Measurements from ENCODE around the gene MMD2.

The MMD2 gene

GRCh38 chr7:4944939-4945338, 14.0 kb downstream of the MMD2 start:
- Histone ChIP-seq H3K9me3 (ENCODE audit: insufficient read depth, low read depth, low read length) (no peaks in the 10 kb centered on the region), H4K20me1 (ENCODE audit: insufficient read depth, low read length, poor library complexity, severe bottlenecking) (no peaks in the 10 kb centered on the region), H3K9me2 (replicated peaks; ENCODE audit: low read depth, low read length) (no peaks in the 10 kb centered on the region), H3K9ac (ENCODE audit: low read depth, low read length, poor library complexity, severe bottlenecking) (no peak overlapping the region), H3F3A (ENCODE audit: low read depth) (no peaks in the 10 kb centered on the region), H3K4me1 (ENCODE audit: insufficient read depth, low read length, poor library complexity, severe bottlenecking) (no peaks in the 10 kb centered on the region), H2AFZ (ENCODE audit: low read length) (no peak overlapping the region), H3K4me3 (ENCODE audit: low read length, poor library complexity, severe bottlenecking) (no peak overlapping the region), H3K4me2 (ENCODE audit: low read depth, low read length, poor library complexity, severe bottlenecking) (no peak overlapping the region), H3K79me2 (ENCODE audit: insufficient read depth, low read length) (no peaks in the 10 kb centered on the region), H3K27me3 (ENCODE audit: insufficient read depth, low read length, poor library complexity, severe bottlenecking) (no peaks in the 10 kb centered on the region), H3K36me3 (ENCODE audit: insufficient read depth, low read length) (no peaks in the 10 kb centered on the region)
- TF ChIP-seq EZH2phosphoT487 (IDR thresholded peaks at IDR 0.05; ENCODE audit: borderline replicate concordance), result no peak
- TF ChIP-seq CTCF (conservative IDR thresholded peaks at IDR 0.05; ENCODE audit: low read length), result no peak

- Histone ChIP-seq H4K20me1 (ENCODE audit: insufficient read depth, low read length, poor library complexity, severe bottlenecking) (no peaks in the 10 kb centered on the region), H3K79me2 (ENCODE audit: insufficient read depth, low read length) (no peaks in the 10 kb centered on the region), H3K4me2 (ENCODE audit: low read depth, low read length, poor library complexity, severe bottlenecking) (no peak overlapping the region), H3K4me1 (ENCODE audit: insufficient read depth, low read length, poor library complexity, severe bottlenecking) (no peaks in the 10 kb centered on the region), H2AFZ (ENCODE audit: low read length) (no peak overlapping the region), H3K27me3 (ENCODE audit: insufficient read depth, low read length, poor library complexity, severe bottlenecking) (no peaks in the 10 kb centered on the region), H3K9me3 (ENCODE audit: insufficient read depth, low read depth, low read length) (no peaks in the 10 kb centered on the region), H3K9me2 (replicated peaks; ENCODE audit: low read depth, low read length) (no peaks in the 10 kb centered on the region), H3K4me3 (ENCODE audit: low read length, poor library complexity, severe bottlenecking) (no peak overlapping the region), H3F3A (ENCODE audit: low read depth) (no peaks in the 10 kb centered on the region), H3K36me3 (ENCODE audit: insufficient read depth, low read length) (no peaks in the 10 kb centered on the region), H3K9ac (ENCODE audit: low read depth, low read length, poor library complexity, severe bottlenecking) (no peak overlapping the region)
- no peak for TF ChIP-seq CTCF (conservative IDR thresholded peaks at IDR 0.05; ENCODE audit: low read length)
- TF ChIP-seq EZH2phosphoT487 (IDR thresholded peaks at IDR 0.05; ENCODE audit: borderline replicate concordance), result no peak
Observed at GRCh38 chr7:4943297-4943696, 15.7 kb downstream of the MMD2 start.

GRCh38 chr7:4939971-4940728, 18.8 kb downstream of the MMD2 start:
- no peak overlapping the region for H3K9ac ChIP-seq (ENCODE audit: low read depth, low read length, poor library complexity, severe bottlenecking)
- no peaks in the 10 kb centered on the region for H3K27me3 ChIP-seq (ENCODE audit: insufficient read depth, low read length, poor library complexity, severe bottlenecking)
- H3K36me3 ChIP-seq (ENCODE audit: insufficient read depth, low read length), result no peaks in the 10 kb centered on the region
- no peak overlapping the region for H3K4me3 ChIP-seq (ENCODE audit: low read length, poor library complexity, severe bottlenecking)
- H2AFZ ChIP-seq (ENCODE audit: low read length), result no peak overlapping the region
- H3F3A ChIP-seq (ENCODE audit: low read depth), result no peaks in the 10 kb centered on the region
- TF ChIP-seq CTCF (conservative IDR thresholded peaks at IDR 0.05; ENCODE audit: low read length), result no peak
- no peak for TF ChIP-seq EZH2phosphoT487 (IDR thresholded peaks at IDR 0.05; ENCODE audit: borderline replicate concordance)
- no peaks in the 10 kb centered on the region for H3K79me2 ChIP-seq (ENCODE audit: insufficient read depth, low read length)
- H3K9me3 ChIP-seq (ENCODE audit: insufficient read depth, low read depth, low read length), result no peaks in the 10 kb centered on the region
- no peaks in the 10 kb centered on the region for H3K9me2 ChIP-seq (replicated peaks; ENCODE audit: low read depth, low read length)
- H3K4me2 ChIP-seq (ENCODE audit: low read depth, low read length, poor library complexity, severe bottlenecking), result no peak overlapping the region
- H4K20me1 ChIP-seq (ENCODE audit: insufficient read depth, low read length, poor library complexity, severe bottlenecking), result no peaks in the 10 kb centered on the region
- H3K4me1 ChIP-seq (ENCODE audit: insufficient read depth, low read length, poor library complexity, severe bottlenecking), result no peaks in the 10 kb centered on the region

Measured in Loucy (cell line).